ENCODE results near the gene CHMP4B.

Gene CHMP4B

GRCh38 chr20:33863440-33864323, 52.5 kb downstream of the CHMP4B start:
- TF ChIP-seq GATA2 (IDR thresholded peaks at IDR 0.05; ENCODE audit: low read depth, low read length) (no peak), GATA3 (IDR thresholded peaks at IDR 0.05; ENCODE audit: low read depth, low read length) (no peak)

GRCh38 chr20:33864324-33864963, 53.3 kb downstream of the CHMP4B start:
- no peak for TF ChIP-seq GATA3 (IDR thresholded peaks at IDR 0.05; ENCODE audit: low read depth, low read length)
- TF ChIP-seq GATA2 (IDR thresholded peaks at IDR 0.05; ENCODE audit: low read depth, low read length): no peak

- TF ChIP-seq GATA2 (IDR thresholded peaks at IDR 0.05; ENCODE audit: low read depth, low read length): no peak
- no peak for TF ChIP-seq GATA3 (IDR thresholded peaks at IDR 0.05; ENCODE audit: low read depth, low read length)
These were observed 54.7 kb downstream of the CHMP4B start for GRCh38 chr20:33865761-33866370.

GRCh38 chr20:33866398-33867100, 55.4 kb downstream of the CHMP4B start:
- no peak for TF ChIP-seq GATA2 (IDR thresholded peaks at IDR 0.05; ENCODE audit: low read depth, low read length)
- TF ChIP-seq GATA3 (IDR thresholded peaks at IDR 0.05; ENCODE audit: low read depth, low read length): no peak

GRCh38 chr20:33868042-33868441, 56.9 kb downstream of the CHMP4B start:
- TF ChIP-seq GATA3 (IDR thresholded peaks at IDR 0.05; ENCODE audit: low read depth, low read length) (no peak), GATA2 (IDR thresholded peaks at IDR 0.05; ENCODE audit: low read depth, low read length) (no peak)

- TF ChIP-seq GATA3 (IDR thresholded peaks at IDR 0.05; ENCODE audit: low read depth, low read length): no peak
- no peak for TF ChIP-seq GATA2 (IDR thresholded peaks at IDR 0.05; ENCODE audit: low read depth, low read length)
These were observed 57.4 kb downstream of the CHMP4B start for GRCh38 chr20:33868595-33868994.

GRCh38 chr20:33869283-33869682, 58.1 kb downstream of the CHMP4B start:
- no peak for TF ChIP-seq GATA2 (IDR thresholded peaks at IDR 0.05; ENCODE audit: low read depth, low read length)
- TF ChIP-seq GATA3 (IDR thresholded peaks at IDR 0.05; ENCODE audit: low read depth, low read length): no peak

- TF ChIP-seq GATA3 (IDR thresholded peaks at IDR 0.05; ENCODE audit: low read depth, low read length): no peak
- TF ChIP-seq GATA2 (IDR thresholded peaks at IDR 0.05; ENCODE audit: low read depth, low read length): no peak
These were observed 60.2 kb downstream of the CHMP4B start for GRCh38 chr20:33871362-33871761.

GRCh38 chr20:33874129-33874528, 63.0 kb downstream of the CHMP4B start:
- TF ChIP-seq GATA2 (IDR thresholded peaks at IDR 0.05; ENCODE audit: low read depth, low read length) (no peak), GATA3 (IDR thresholded peaks at IDR 0.05; ENCODE audit: low read depth, low read length) (no peak)

- TF ChIP-seq GATA3 (IDR thresholded peaks at IDR 0.05; ENCODE audit: low read depth, low read length) (no peak), GATA2 (IDR thresholded peaks at IDR 0.05; ENCODE audit: low read depth, low read length) (no peak)
These were observed 63.9 kb downstream of the CHMP4B start for GRCh38 chr20:33875055-33875454.

GRCh38 chr20:33875534-33876026, 64.4 kb downstream of the CHMP4B start:
- no peak for TF ChIP-seq GATA2 (IDR thresholded peaks at IDR 0.05; ENCODE audit: low read depth, low read length)
- TF ChIP-seq GATA3 (IDR thresholded peaks at IDR 0.05; ENCODE audit: low read depth, low read length): no peak

GRCh38 chr20:33878583-33878982, 67.4 kb downstream of the CHMP4B start:
- TF ChIP-seq GATA3 (IDR thresholded peaks at IDR 0.05; ENCODE audit: low read depth, low read length): no peak
- no peak for TF ChIP-seq GATA2 (IDR thresholded peaks at IDR 0.05; ENCODE audit: low read depth, low read length)

GRCh38 chr20:33880396-33880795, 69.2 kb downstream of the CHMP4B start:
- TF ChIP-seq GATA2 (IDR thresholded peaks at IDR 0.05; ENCODE audit: low read depth, low read length) (no peak), GATA3 (IDR thresholded peaks at IDR 0.05; ENCODE audit: low read depth, low read length) (no peak)

GRCh38 chr20:33881989-33882388, 70.8 kb downstream of the CHMP4B start:
- TF ChIP-seq GATA3 (IDR thresholded peaks at IDR 0.05; ENCODE audit: low read depth, low read length) (no peak), GATA2 (IDR thresholded peaks at IDR 0.05; ENCODE audit: low read depth, low read length) (no peak)
